Stimulated activated CD4-positive, alpha-beta T cell treated with anti-CD3 and anti-CD28 coated beads, TNF-alpha, amount 100 ng/mL, for 1 hour (primary cell): ENCODE data around the gene FCGR2B.
"Not testable (repeated sequence)": the region's sequence is repeated elsewhere in the genome, so short reads cannot be mapped to it uniquely, and the experiment has no call there.

ENCODE experiments used
- DNase-seq, 3 donors: peaks; one replicate each; pipeline ENCODE4 v3.0.0-alpha.2; 2020; ENCODE audit warnings: low read depth in 3 of 3, low spot score in 1 of 3

FCGR2B gene

GRCh38 chr1:161647507-161648360, 15.2 kb upstream of the FCGR2B start:
- DNase-seq = not testable (repeated sequence)

- DNase-seq = not testable (repeated sequence)
These were observed 9.4 kb upstream of the FCGR2B start for GRCh38 chr1:161653541-161653940.

GRCh38 chr1:161653971-161654370, 9.0 kb upstream of the FCGR2B start:
- not testable (repeated sequence) for DNase-seq

GRCh38 chr1:161658524-161658923, 4.4 kb upstream of the FCGR2B start:
- DNase-seq = not testable (repeated sequence)

- not testable (repeated sequence) for DNase-seq
These were observed 1.2 kb upstream of the FCGR2B start for GRCh38 chr1:161661660-161662311.

- DNase-seq = not testable (repeated sequence)
These were observed 626 bp downstream of the FCGR2B start for GRCh38 chr1:161663569-161663968.

- not testable (repeated sequence) for DNase-seq
These were observed 1.7 kb downstream of the FCGR2B start for GRCh38 chr1:161664689-161665088.

GRCh38 chr1:161671045-161672020, 8.4 kb downstream of the FCGR2B start:
- not testable (repeated sequence) for DNase-seq

- DNase-seq = not testable (repeated sequence)
These were observed 10.5 kb downstream of the FCGR2B start for GRCh38 chr1:161673437-161673836.

- not testable (repeated sequence) for DNase-seq
These were observed 11.5 kb downstream of the FCGR2B start for GRCh38 chr1:161674447-161674846.

GRCh38 chr1:161674908-161675307, 12.0 kb downstream of the FCGR2B start:
- not testable (repeated sequence) for DNase-seq

- DNase-seq = no peak
These were observed 13.5 kb downstream of the FCGR2B start for GRCh38 chr1:161676441-161676840.

- DNase-seq = no peak
These were observed 14.2 kb downstream of the FCGR2B start for GRCh38 chr1:161676958-161677689.

- no peak for DNase-seq
These were observed 15.6 kb downstream of the FCGR2B start for GRCh38 chr1:161678500-161678899.

GRCh38 chr1:161681879-161682278, 18.9 kb downstream of the FCGR2B start:
- DNase-seq = no peak

GRCh38 chr1:161688946-161689345, 26.0 kb downstream of the FCGR2B start:
- no peak for DNase-seq

- no peak for DNase-seq
These were observed 28.9 kb downstream of the FCGR2B start for GRCh38 chr1:161691846-161692245.

- not testable (repeated sequence) for DNase-seq
These were observed 30.2 kb downstream of the FCGR2B start for GRCh38 chr1:161693020-161693712.

- not testable (repeated sequence) for DNase-seq
These were observed 35.4 kb downstream of the FCGR2B start for GRCh38 chr1:161698302-161698701.

- no peak for DNase-seq
These were observed 39.3 kb downstream of the FCGR2B start for GRCh38 chr1:161702250-161702649.
